Stimulated activated CD4-positive, alpha-beta T cell treated with anti-CD3 and anti-CD28 coated beads, Interleukin-4, amount 100 ng/mL, for 24 hours (primary cell): Measurements from ENCODE around the gene ARL6IP4.
A peak's percentile ranks its signal among the peaks of the same experiment; 100 is the strongest.

Experiments
- DNase-seq: peaks from one replicate; pipeline ENCODE4 v3.0.0-alpha.2; 2020

The ARL6IP4 gene

DNA sequence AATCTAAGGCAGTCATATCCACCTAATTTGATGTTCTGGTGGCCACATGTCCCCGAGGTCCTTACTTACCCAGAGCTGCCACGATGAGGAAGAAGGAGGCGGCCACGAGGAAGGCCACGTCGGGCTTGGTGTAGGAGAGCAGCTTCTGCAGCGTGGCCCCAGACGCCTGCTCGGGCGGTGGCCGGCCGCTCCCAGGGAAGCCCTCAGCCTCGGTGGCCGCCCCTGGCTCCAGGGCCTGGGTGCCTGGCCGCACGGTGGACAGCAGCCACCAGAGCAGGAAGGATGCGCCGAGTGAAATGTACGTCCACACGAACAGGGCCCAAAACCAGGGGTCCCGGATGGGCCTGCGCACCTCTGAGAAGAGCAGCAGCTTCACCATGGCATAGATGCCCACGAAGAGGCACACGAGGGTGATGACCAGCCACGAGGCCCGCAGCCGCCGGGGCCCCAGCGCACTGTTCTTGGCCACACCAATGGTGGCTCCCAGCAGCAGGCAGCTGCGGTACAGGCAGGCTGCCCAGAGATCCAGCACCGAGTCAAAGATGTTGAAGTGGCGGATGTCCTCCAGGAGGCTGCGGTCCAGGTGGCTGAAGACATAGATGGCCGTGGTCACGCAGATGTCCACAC, 20.8 kb upstream of the ARL6IP4 start:
- no peak for DNase-seq

DNA sequence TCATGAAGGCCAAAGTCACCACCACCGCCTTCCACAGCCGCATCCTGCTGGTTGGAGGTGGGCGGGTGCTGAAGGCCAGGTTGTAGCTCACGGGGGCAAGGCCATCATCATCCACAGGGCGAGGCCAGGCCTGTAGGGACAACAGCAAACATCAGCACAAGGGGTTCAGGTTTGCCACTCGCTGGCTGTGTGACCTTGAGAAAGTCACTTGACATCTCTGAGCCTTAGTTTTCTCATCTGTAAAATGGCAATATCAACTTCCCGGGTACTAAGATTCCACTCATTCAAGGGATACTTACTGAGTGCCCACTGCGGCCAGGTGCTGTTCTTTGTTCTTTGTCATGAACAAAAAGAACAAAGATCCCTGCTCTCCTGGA, 20.3 kb upstream of the ARL6IP4 start:
- no peak for DNase-seq

DNA sequence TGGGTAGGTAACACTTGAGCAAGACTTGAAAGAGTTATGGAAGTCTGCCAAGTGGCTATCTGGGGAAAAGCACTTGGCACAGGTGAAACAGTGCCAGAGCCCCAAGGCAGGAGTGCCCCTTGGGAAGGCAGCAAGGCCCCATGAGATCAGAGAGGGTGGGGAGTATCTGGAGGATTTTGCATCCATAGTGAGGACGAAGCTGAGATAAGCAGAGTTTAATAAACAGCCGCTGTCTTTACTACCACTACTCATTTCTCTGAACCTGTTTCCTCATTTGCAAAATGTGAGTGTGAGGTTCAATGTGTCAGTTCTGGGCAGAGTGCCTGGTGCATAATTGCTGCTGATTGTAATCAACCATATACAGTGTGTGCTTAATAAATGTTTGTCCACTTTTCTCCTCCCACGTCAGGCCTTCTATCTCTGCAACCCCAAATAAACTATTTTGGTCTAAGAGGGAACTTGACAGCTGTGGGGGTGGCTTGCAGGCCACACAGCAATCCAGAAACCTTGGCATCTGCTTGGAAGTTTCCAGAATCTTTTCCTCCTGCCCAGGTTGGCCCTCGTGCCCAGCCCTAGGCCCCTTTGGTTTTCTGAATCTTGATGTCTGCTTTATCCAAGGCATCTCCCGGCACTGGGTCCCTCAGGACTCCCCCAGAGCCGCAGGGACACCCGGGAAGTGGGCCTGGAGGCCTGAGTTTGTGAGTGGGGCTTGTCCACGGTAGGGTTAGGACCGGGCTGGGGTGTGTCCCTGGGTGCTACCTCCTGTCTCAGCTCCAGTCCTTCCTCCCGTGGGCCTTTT, 18.8 kb upstream of the ARL6IP4 start:
- DNase-seq = no peak

DNA sequence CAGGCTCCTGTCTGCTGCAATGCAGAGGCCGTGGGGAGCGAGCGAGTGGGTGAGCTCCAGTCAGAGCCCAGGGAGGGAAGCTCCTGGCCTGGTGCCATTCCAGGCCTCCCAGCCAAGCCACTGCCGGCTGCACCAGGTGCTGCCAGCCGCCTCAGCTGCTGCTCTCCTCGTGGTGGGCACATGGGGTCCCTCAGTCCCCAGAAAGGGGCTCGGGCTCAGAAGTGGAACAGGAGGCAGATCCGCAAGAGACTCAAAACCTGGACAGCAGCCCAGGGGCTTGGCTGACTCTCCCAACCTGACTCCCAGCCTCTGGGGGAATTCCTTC, 16.6 kb upstream of the ARL6IP4 start:
- DNase-seq = no peak

DNA sequence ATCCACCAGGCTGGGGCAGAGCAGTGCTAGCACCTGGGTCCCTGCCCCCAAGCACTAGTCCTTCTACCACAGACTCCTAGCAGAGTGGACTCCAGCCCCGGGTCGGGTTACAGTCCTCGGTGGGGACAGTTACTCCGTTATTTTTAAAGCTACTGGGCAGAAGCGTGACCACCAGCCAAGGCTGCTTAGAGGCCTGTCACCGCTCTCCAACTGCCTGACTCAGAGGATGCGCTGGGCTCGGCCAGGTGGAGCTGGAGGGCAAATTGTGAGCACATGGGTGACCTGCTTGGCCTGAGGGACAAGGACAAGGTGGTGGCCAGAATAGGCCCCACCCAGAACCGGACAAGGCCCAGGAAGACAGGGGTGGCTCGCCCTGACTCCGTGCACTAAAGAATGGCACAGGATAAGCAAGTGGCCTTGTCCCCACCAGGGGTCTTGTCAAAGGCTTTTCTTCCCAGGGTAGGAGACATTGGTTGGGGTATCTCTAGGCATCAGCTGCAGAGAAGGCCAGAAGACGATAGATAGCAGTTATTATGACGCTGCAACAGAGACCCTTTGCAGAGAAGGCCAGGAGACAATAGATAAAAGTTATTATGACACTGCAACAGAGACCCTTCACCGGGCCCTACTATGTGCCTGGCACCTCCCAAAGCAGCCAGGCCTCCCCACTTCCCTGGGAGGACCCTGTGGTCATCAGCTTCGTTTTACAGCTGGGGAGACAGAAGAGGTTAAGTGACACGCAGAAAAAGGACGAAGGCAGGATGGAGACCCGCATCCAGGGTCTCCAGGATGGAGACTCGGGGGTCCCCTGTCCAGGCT, 15.8 kb upstream of the ARL6IP4 start:
- DNase-seq = no peak

DNA sequence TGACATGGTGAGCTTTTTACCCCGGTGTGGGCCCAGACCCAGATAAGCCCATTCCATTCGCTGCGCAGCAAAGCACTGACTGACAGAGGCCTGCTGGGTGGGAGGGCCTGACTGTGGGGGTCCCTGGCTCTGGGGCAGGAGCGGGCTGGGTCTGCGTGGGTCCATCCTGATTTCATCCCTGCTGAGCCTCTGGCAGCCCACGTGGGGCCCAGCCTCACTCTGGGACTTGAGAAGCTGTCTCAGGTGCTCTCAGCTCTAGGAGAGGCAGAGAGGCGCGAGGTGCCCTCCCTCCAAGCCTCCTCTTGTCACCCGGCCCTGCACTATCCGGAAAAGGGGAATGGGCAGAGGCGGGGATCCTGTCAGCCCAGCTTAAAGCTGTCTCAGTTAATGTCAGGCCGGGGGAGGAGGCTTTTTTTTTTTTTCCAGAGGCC, 15.1 kb upstream of the ARL6IP4 start:
- no peak for DNase-seq

DNA sequence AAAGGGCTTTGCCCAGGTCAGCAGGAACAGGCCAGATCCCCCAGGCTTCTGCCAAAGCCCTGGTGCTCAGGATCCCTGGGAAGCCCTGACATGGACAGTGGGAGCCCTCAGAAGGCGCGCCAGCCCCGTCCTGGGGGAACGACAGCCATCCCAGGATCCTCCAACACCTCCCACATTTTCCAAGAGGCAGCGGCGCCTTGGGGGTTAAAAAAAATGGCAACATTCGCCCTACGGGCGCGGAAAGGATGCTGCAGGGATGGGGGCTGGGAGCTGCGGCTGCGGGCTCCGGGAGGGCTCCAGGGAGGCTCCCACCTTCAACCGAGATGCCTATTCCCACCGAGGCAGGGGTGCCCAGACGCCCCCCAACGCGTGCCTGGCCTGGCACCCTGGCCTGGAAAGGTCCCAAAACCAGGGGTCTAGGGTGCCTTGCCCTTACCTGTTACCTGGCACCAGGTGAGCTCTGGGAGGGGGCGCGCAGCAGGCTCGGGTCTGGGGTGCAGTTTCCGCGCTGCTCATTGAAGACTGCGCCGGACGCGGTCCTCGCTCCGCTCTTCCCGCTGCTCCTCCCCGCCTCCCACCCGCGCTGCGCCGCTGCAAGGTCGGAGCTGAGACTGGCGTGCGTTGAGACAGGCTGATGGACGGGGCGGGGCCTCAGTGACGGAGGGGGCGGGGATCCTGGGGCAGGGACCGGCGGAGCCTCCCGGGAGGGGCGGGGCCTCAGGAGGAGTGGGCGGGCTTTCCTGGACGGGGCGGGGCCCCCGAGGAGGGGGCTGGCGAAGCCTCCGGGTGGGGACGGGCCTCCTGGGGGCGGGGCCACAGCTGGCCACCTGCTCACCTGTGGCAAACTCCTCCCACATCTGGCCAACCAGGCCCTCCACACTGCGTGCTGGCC, 14.4 kb upstream of the ARL6IP4 start, which contains the start of gene ABCB9:
Gene ABCB9 (minus strand): TSS at position 613 of the 892 bp plus-strand sequence. CDS start 6,228 bp downstream, outside the sequence.
- DNase-seq = peak; percentile 91

DNA sequence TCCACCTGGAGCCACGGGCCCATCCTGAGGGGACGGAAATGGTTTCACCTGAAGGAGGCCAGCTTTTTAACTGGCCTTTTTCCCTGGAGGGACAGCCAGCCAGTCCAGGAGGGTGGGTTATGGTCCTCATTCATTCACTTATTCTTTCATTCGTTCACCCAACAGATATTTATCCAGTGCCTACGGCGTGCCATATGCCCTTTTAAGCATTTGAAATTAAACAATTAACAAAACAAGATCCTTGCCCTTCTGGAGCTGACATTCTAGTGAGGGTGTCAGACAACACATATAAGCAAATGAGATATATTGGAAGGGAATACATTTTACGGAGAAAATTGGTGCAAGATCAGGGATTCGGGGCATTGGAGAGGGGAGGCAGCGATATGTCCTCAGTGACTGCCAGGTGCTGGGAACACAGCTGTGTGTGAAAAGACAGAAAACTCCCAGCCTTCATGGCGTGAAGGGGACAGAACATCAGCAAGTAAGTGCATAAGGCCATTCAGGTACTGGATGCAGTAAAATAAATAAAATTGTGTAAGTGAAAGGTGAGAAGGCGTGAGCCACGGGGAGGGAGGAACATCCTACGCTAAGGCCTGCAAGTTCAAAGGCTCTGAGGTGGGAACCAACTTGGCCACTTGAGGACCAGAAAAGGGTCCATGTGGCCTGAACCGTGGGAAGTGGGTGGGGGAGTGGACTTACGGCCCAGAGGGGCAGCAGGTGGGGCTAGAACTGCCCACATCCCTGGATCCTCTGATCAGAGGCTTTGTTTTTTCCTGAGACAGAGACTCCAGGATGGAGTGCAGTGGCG, 13.5 kb upstream of the ARL6IP4 start:
- DNase-seq = no peak

DNA sequence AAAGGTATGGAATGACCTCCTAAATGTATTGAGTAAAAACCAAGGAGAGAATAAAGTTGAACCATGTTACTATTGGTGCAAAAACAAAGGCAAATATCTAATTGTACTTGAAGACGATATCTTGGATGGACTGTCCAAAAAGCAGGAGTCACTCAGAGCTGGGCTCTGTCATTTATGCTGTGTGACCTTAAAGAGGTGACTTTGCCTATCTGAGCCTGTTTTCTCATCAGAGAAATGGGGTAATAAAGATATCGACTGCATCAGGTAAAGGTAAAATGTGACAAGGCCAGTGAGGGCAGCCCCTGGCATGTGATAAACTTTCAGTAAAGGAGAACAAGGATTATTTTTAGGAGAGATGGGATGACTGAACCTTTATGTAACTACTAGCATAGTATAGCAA, 12.4 kb upstream of the ARL6IP4 start:
- DNase-seq = no peak

DNA sequence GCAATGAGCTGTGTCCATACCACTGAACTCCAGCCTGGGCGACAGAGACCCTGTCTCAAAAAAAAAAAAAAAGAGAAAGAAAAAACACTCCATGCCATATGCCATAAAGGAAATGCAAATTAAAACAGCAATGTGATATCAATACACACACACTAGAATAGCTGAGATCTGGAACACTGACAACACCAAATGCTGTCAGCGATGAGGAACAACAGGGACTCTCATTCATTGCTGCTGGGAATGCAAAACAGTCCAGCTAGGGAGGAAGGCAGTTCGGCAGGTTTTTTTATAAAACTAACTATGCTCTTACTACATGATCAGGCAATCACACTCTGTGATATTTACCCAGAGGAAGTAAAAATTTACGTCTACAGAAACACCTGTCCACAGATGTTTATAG, 10.8 kb upstream of the ARL6IP4 start:
- DNase-seq = no peak

DNA sequence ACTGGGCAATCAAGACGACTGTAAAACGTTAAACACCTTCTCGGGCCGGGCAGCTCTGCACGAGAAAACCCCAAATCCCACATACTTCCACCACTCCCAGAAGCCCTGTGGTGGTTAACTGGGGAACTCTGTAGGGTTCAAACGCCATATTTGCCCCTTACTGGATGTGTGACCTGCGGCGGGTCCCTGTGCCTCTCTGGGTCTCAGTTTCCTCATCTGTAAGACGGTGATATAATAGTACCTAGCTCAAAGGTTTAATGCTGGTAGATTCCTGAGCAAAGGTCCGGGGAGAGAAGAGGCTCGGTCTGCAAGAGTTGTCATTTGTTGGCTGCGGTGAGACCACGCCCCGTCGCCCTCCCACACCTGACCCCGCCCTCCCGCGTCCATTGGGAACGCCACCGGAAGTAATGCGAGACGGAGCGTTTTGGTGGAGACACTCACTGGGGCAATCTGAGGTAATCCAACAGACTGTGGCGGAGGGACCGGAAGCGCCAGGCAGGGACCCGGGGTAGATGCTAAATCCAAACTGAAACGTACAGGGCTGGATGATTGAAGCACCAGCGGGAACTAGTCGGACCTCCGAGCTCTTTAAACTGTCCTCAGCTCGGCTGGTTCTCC, 6.1 kb upstream of the ARL6IP4 start:
- peak; percentile 99 for DNase-seq

DNA sequence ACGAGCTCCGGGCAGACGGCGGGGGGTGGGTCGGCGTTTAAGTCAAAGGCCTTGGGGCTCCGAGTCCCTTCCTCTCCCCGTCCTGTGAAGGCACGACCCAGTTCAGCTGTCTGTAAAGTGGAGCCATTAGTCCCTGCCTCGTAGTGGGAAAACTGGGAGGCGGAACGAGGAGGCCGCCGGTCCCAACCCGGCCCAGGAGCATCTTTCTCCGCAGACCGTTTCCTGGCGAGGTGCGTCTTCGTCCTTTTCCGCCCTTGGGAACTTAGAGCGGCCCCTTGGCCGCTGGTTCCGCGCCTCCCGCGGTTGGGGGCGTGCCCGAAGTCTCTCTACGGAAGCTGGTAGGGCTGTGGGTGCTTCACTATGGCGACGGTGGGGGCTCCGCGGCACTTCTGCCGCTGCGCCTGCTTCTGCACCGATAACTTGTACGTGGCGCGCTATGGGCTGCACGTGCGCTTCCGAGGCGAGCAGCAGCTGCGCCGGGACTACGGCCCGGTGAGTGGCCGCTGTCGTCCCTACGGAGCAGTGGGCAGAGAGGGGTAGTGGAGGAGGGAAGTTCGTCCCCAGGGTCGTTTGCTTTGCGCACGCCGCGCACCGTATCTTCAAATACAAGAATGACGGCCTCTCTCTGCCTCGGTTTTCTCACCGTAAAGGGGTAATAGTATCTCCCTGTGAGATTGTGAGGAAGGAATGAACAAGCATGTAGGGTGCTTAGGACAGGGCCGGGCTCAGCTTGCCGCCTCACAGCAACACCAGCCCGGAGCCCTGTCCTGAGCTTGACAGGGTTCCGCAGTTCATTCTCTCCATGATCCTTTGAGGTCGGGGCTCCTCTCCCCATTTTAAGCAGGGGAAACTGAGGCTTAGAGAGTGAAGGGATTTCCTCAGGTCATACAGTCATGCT, 5.3 kb upstream of the ARL6IP4 start, which contains the start of gene OGFOD2:
Gene OGFOD2 (plus strand): TSS at position 353 of the 898 bp plus-strand sequence. CDS start 8 bp downstream, at position 361.
- peak; percentile 94 for DNase-seq

DNA sequence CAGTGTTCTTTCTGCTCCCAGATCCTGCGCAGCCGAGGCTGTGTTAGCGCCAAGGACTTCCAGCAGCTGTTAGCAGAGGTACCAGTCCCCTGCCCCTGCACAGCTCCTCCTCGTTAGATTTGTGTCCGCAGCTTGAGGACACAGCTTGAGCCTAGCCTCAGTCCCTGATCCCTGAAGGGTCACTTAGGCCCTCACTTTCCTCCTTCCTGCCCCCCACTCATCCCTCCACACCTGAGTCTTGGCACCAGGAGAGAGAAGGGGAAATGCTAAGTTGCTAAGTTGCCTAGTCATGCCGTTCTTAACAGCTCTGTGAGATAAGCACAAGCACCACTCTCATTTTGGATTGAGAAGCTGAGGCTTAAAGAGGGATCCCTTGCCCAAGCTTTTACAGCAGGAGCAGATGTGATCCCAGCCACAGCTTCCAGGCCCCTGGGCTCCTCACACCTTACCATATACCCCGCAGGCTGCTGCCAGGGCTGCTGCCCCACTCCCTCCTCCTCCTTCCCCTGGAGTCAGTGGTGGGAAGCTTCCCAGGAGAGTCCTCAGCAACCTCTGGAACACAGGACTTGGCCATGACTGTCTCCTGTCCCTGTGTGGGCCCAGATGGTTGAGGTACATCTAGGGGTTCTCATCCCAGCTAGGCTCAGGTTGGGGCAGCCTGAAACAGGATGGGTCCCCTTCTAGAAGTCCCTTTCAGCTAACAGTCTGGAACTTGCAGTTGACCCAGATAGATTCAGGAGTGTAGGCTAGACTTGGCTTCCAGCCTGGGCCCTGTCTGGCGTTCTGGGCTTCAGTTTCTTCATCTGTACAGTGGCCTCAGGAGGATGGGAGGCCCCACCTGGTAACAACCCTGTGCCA, 4.5 kb upstream of the ARL6IP4 start:
- no peak for DNase-seq

DNA sequence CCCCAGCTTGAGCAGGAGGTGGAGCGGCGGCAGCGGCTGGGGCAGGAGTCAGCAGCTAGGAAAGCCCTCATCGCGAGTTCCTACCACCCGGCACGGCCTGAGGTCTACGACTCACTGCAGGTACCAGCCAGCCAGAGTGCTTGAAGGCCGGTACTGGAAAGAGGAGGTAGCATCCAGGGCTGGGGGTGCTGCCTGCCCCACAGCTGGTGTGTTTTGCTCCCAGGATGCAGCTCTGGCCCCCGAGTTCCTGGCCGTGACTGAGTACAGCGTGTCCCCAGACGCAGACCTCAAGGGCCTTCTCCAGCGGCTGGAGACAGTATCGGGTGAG, 3.9 kb upstream of the ARL6IP4 start:
- DNase-seq = no peak

DNA sequence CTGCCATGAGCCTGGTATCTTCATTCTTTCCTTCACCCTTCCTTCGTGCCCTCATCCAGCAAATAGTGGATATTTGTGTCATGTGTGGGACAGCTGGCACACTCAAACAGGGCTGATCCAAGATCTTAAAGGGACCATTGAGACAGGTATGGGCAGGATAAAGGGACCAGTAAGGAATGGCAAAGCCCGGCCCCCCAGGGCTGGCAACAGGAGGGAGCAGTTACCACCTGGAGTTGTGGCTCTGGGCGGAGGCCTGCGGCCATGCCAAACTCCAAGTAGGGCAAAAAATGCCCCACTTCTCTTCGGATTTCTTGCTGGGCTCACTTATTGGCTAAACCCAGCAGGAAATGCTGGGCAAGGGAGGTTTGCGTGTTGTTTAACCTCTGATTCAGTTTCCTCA, 3.3 kb upstream of the ARL6IP4 start:
- no peak for DNase-seq

DNA sequence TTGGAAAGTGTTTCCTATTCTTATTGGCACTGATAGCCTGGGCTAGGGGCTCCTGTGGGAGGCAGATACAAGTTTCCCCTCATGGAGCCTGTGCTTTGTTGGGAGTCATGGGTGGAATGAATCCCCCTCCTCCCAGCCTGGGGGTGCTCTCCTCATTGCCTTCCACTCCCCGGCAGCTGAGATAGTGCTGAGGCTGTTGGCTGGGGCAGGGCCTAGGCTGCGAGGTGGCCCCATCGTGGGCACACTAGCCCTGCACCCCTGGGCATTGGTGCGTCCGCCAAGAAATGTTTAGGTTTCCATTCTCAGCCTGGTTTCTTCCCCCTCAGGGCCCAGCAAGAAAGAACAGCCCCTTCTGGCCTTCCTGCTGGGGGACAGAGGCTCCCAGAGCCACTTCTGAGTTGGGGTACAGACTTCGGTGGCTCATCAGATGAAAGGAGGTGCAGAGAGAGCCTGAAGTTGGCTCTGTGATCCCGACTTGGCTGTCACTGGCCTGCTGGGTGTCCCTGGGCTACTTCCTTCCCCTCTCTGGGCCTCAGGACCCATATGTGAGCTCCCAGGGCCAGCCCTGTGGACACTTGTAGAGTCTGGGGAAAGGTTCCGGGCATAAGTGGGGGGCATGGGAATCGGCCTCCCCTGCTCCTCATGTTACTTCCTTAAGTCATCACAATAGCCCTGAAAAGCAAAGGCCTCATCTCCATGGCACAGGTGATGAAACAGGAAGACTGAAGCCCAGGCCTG, 2.7 kb upstream of the ARL6IP4 start:
- DNase-seq = no peak

DNA sequence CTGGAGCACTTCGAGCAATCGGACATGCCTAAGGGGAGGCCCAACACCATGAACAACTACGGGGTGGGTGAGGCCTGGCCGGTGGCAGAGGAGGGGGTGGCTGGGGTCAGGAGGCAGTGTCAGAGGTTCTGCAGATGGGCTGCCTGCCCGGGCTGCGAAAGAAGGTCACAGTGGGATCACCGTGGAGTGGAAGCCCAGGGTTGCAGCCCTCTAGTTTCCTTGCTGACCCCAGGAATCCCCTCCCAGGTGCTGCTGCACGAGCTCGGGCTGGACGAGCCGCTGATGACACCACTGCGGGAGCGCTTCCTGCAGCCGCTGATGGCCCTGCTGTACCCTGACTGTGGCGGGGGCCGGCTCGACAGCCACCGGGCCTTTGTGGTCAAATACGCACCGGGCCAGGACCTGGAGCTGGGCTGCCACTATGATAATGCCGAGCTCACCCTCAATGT, 1.9 kb upstream of the ARL6IP4 start:
- no peak for DNase-seq
